Caco-2 (cell line): ENCODE data around the gene CAPN5. TPM values are rescaled to one million over a fixed set of nuclear protein-coding genes. Genes with fewer than 3 reads are reported as not detected.

Source experiments
- BruUV-seq: library from RNA; stranded (reverse); fragments of 400-500 nt; replicated peaks from 2 replicates; lab custom pipeline; 2021; lab: Mats Ljungman, UMichigan
- CTCF ChIA-PET: fragments of 300-600 bp; sonication (Branson Sonifier 250); formaldehyde crosslinking; loops from one replicate; lab custom pipeline; 2022; ENCODE audit warnings: antibody characterized with exemption; lab: Charles Lee
- POLR2A ChIA-PET: fragments of 300-600 bp; sonication (Branson Sonifier 250); formaldehyde crosslinking; loops from one replicate; lab custom pipeline; 2022; ENCODE audit warnings: antibody characterized with exemption; lab: Charles Lee
- DNase-seq, 2 experiments: peaks; one replicate each; pipeline versions ENCODE4 v3.0.0 to v3.0.0-alpha.2; 2020 to 2022
- H3K27me3 ChIP-seq: replicated peaks from 2 replicates; pipeline ENCODE4 v1.6.0; 2011; ENCODE audit warnings: low read length; ENCODE audit not compliant: control insufficient read depth, insufficient read depth
- H3K36me3 ChIP-seq: 2 replicates; pipeline ENCODE4 v1.5.1; 2011; ENCODE audit warnings: low read length; ENCODE audit not compliant: control insufficient read depth, insufficient read depth
- H3K4me1 ChIP-seq: fragments of 250-450 bp; sonication (Bioruptor Pico); 2 replicates; pipeline ENCODE4 v1.5.1; 2020; ENCODE audit warnings: mild to moderate bottlenecking
- H3K4me3 ChIP-seq: 2 replicates; pipeline ENCODE4 v1.5.1; 2011; ENCODE audit warnings: low read depth, mild to moderate bottlenecking, control low read depth, low read length
- H3K9me3 ChIP-seq: fragments of 250-450 bp; sonication (Bioruptor Pico); 2 replicates; pipeline ENCODE4 v1.5.1; 2020; ENCODE audit warnings: mild to moderate bottlenecking, moderate library complexity
- H3K27ac Mint-ChIP-seq: one replicate; pipeline ENCODE4 v1.8.0; 2022; ENCODE audit warnings: mixed read lengths; ENCODE audit not compliant: unreplicated experiment
- H3K27me3 Mint-ChIP-seq: one replicate; pipeline ENCODE4 v1.8.0; 2022; ENCODE audit warnings: mixed read lengths; ENCODE audit not compliant: insufficient read depth, unreplicated experiment
- H3K36me3 Mint-ChIP-seq: one replicate; pipeline ENCODE4 v1.8.0; 2022; ENCODE audit warnings: mild to moderate bottlenecking, mixed read lengths; ENCODE audit not compliant: insufficient read depth, unreplicated experiment
- H3K4me1 Mint-ChIP-seq: one replicate; pipeline ENCODE4 v1.8.0; 2022; ENCODE audit warnings: low read depth, mixed read lengths; ENCODE audit not compliant: unreplicated experiment
- H3K4me3 Mint-ChIP-seq: one replicate; pipeline ENCODE4 v1.8.0; 2022; ENCODE audit warnings: mild to moderate bottlenecking, moderate library complexity, mixed read lengths; ENCODE audit not compliant: unreplicated experiment
- H3K9me3 Mint-ChIP-seq: one replicate; pipeline ENCODE4 v1.8.0; 2022; ENCODE audit warnings: mixed read lengths; ENCODE audit not compliant: unreplicated experiment
- intact Hi-C: fragments of 100-400 bp; cut with micrococcal nuclease; formaldehyde crosslinking; loops from one replicate; pipeline ENCODE4 v1.10.0; 2022; ENCODE audit not compliant: unreplicated experiment
- total RNA-seq: library from RNA; stranded (reverse); gene quantifications from 2 replicates; pipeline ENCODE4 v1.2.3, GENCODE V29; 2022
- TF ChIP-seq, protein P1 (sequence below), 2 experiments: fragments of 200-600 bp in 1 of 2; IDR thresholded peaks; 1 replicate in 1 of 2; 2 replicates in 1 of 2; pipeline versions ENCODE4 v1.5.1 to v1.8.0; 2011 to 2022; ENCODE audit warnings: antibody characterized with exemption in 1 of 2, control low read depth in 1 of 2, inconsistent platforms in 1 of 2, low read depth in 1 of 2, low read length in 1 of 2, mild to moderate bottlenecking in 1 of 2, moderate library complexity in 1 of 2; ENCODE audit not compliant: insufficient read depth in 1 of 2, severe bottlenecking in 1 of 2, unreplicated experiment in 1 of 2

CAPN5 gene
- total RNA-seq, 1 experiment from 2014 or later, result 21.2 TPM

DNA sequence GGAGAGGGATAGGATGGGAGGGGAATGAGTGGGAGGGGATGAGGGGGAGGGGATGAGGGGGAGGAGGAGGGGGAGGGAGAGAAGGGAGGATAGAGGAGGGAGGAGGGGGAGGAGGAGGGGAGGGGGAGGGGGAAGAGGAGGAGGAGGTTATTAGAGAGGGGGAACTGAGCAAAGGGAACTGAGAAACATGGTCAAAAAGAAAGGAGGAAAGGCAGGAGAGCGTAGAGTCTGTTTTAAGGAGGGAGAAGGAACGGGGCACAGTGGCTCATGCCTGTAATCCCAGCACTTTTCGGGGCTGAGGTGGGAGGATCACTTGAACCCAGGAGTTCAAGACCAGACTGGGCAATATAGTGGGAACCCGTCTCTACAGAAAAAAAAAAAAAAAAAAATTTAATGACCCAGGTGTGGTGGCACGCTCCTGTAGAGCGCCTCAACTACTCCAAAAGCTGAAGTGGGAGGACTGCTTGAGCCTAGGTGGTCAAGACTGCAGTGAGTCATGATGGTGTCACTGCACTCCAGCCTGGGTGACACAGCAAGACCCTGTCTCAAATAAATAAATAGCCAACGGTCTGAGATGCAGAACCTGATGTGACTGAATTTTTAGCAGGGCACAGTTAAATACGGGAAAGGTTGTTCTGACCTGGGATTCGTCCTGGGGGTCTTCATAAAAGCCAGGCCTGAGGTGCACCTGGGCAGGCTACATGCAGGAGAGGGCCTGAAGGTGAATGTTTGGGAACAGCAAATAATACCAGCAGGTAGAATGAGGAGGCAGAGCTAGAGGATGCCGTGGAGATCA is 28.5 kb upstream of the CAPN5 start:
- H3K27me3 ChIP-seq, result no peaks in the 10 kb centered on the region
- H3K36me3 ChIP-seq, result no peaks in the 10 kb centered on the region
- TF ChIP-seq, protein P1, sequence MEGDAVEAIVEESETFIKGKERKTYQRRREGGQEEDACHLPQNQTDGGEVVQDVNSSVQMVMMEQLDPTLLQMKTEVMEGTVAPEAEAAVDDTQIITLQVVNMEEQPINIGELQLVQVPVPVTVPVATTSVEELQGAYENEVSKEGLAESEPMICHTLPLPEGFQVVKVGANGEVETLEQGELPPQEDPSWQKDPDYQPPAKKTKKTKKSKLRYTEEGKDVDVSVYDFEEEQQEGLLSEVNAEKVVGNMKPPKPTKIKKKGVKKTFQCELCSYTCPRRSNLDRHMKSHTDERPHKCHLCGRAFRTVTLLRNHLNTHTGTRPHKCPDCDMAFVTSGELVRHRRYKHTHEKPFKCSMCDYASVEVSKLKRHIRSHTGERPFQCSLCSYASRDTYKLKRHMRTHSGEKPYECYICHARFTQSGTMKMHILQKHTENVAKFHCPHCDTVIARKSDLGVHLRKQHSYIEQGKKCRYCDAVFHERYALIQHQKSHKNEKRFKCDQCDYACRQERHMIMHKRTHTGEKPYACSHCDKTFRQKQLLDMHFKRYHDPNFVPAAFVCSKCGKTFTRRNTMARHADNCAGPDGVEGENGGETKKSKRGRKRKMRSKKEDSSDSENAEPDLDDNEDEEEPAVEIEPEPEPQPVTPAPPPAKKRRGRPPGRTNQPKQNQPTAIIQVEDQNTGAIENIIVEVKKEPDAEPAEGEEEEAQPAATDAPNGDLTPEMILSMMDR (IDR thresholded peaks at IDR 0.05; ENCODE audit: insufficient read depth in 1 of 2, low read depth in 1 of 2, low read length in 1 of 2, severe bottlenecking in 1 of 2, unreplicated experiment in 1 of 2), result no peak
- DNase-seq, result no peak
- POLR2A ChIA-PET, result no interaction called here
- Mint-ChIP-seq H3K9me3 (peaks cover 11% of the 10 kb centered on the region), H3K27ac (no peak overlapping the region), H3K4me3 (no peak overlapping the region), H3K4me1 (peaks cover 32% of the 10 kb centered on the region), H3K36me3 (peaks cover 14% of the 10 kb centered on the region), H3K27me3 (no peaks in the 10 kb centered on the region)
- BruUV-seq, result no TSS peak
- no peaks in the 10 kb centered on the region for H3K9me3 ChIP-seq
- H3K4me1 ChIP-seq, result peaks cover 31% of the 10 kb centered on the region
- intact Hi-C loops, result no loop called here
- H3K4me3 ChIP-seq, result no peak overlapping the region
- CTCF ChIA-PET, result interaction anchor here (1.1 to 2.6 kb wide), 2 partner anchors 75 to 304 kb away, joined by 3 to 12 read pairs; no protein-coding TSS in a partner anchor

DNA sequence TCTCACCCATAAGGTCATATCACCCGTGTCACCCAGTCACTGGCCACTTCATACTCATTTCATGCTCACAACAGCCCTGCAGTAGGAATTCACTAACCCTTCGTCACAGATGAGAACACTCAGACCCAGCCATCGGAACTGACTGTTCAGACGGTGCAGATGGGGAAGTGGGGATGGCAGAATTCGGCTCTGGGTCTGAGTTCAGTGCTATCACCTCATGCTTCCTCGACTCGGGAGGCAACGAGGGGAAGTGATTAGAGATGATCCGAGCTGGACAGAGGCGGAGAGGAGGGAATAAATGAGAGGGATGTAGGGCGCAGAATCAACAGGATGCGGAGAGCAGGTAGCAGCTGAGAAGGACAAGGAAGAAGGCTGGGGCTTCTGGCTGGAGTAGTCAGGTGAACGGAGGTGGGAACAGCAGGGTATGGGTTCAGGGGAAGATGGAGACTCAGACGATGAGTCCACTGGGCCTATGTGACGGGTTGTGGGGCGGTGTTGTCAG is 27.9 kb upstream of the CAPN5 start:
- BruUV-seq, result no TSS peak
- peaks cover 33% of the 10 kb centered on the region for H3K4me1 ChIP-seq
- TF ChIP-seq, protein P1 (IDR thresholded peaks at IDR 0.05; ENCODE audit: insufficient read depth in 1 of 2, low read depth in 1 of 2, low read length in 1 of 2, severe bottlenecking in 1 of 2, unreplicated experiment in 1 of 2), result no peak
- peaks cover 14% of the 10 kb centered on the region for H3K36me3 Mint-ChIP-seq
- peaks cover 11% of the 10 kb centered on the region for H3K9me3 Mint-ChIP-seq
- H3K27ac Mint-ChIP-seq, result no peak overlapping the region
- no peaks in the 10 kb centered on the region for H3K36me3 ChIP-seq
- POLR2A ChIA-PET, result no interaction called here
- no peaks in the 10 kb centered on the region for H3K9me3 ChIP-seq
- H3K4me3 ChIP-seq, result no peak overlapping the region
- H3K27me3 ChIP-seq, result no peaks in the 10 kb centered on the region
- H3K4me3 Mint-ChIP-seq, result no peak overlapping the region
- intact Hi-C loops, result no loop called here
- H3K4me1 Mint-ChIP-seq, result peaks cover 35% of the 10 kb centered on the region
- CTCF ChIA-PET, result interaction anchor here (1.3 kb wide), 1 partner anchor 52 kb away, joined by 6 read pairs; no protein-coding TSS in a partner anchor
- no peaks in the 10 kb centered on the region for H3K27me3 Mint-ChIP-seq
- no peak for DNase-seq

DNA sequence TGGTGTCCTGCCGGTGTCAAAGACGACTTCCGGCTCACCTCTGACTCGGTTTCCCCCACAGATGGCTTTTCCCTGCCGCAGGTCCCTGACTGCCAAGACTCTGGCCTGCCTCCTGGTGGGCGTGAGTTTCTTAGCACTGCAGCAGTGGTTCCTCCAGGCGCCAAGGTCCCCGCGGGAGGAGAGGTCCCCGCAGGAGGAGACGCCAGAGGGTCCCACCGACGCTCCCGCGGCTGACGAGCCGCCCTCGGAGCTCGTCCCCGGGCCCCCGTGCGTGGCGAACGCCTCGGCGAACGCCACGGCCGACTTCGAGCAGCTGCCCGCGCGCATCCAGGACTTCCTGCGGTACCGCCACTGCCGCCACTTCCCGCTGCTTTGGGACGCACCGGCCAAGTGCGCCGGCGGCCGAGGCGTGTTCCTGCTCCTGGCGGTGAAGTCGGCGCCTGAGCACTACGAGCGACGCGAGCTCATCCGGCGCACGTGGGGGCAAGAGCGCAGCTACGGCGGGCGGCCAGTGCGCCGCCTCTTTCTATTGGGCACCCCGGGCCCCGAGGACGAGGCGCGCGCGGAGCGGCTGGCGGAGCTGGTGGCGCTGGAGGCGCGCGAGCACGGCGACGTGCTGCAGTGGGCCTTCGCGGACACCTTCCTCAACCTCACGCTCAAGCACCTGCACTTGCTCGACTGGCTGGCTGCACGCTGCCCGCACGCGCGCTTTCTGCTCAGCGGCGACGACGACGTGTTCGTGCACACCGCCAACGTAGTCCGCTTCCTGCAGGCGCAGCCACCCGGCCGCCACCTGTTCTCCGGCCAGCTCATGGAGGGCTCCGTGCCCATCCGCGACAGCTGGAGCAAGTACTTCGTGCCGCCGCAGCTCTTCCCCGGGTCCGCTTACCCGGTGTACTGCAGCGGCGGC is 27.0 kb upstream of the CAPN5 start:
- ChIA-PET POLR2A (no interaction called here), CTCF (interaction anchor here (0.6 to 1.6 kb wide), 3 partner anchors 51 to 1514 kb away, joined by 3 to 6 read pairs (median 6); partner anchors contain the start of gene GDPD5)
- H3K27ac Mint-ChIP-seq, result no peak overlapping the region
- H3K36me3 Mint-ChIP-seq, result peaks cover 14% of the 10 kb centered on the region
- DNase-seq, result no peak
- peaks cover 40% of the 10 kb centered on the region for H3K4me1 Mint-ChIP-seq
- H3K27me3 Mint-ChIP-seq, result no peaks in the 10 kb centered on the region
- no peaks in the 10 kb centered on the region for H3K9me3 ChIP-seq
- intact Hi-C loops, result no loop called here
- no peak overlapping the region for H3K4me3 ChIP-seq
- peaks cover 11% of the 10 kb centered on the region for H3K9me3 Mint-ChIP-seq
- no peak overlapping the region for H3K4me3 Mint-ChIP-seq
- no TSS peak for BruUV-seq
- TF ChIP-seq, protein P1 (IDR thresholded peaks at IDR 0.05; ENCODE audit: insufficient read depth in 1 of 2, low read depth in 1 of 2, low read length in 1 of 2, severe bottlenecking in 1 of 2, unreplicated experiment in 1 of 2), result no peak
- peaks cover 32% of the 10 kb centered on the region for H3K4me1 ChIP-seq
- H3K36me3 ChIP-seq, result no peaks in the 10 kb centered on the region
- H3K27me3 ChIP-seq, result no peaks in the 10 kb centered on the region
